GM12878 (cell line): ENCODE results near the gene KIF26A.

ENCODE experiments used
- CBFB ChIP-seq: IDR thresholded peaks from 2 replicates; pipeline ENCODE4 v1.6.1; 2016; ENCODE audit warnings: antibody characterized with exemption, low read depth
- CREB1 ChIP-seq: IDR thresholded peaks from 2 replicates; pipeline ENCODE4 v1.6.1; 2012; ENCODE audit warnings: low read depth, mild to moderate bottlenecking, inconsistent platforms
- EP300 ChIP-seq, 2 experiments: fragments of 150-350 bp in 1 of 2; IDR thresholded peaks; 2 replicates each; pipeline ENCODE4 v1.6.1; 2011 to 2012; ENCODE audit warnings: low read depth in 2 of 2, low read length in 2 of 2, borderline replicate concordance in 1 of 2, improper control_type of control experiment in 1 of 2, inconsistent platforms in 1 of 2; ENCODE audit not compliant: control insufficient read depth in 1 of 2
- IRF3 ChIP-seq: fragments of 450-650 bp; IDR thresholded peaks from 2 replicates; pipeline ENCODE4 v1.6.1; 2014; ENCODE audit warnings: mild to moderate bottlenecking
- MAX ChIP-seq: IDR thresholded peaks from 2 replicates; pipeline ENCODE4 v1.6.1; 2012; ENCODE audit warnings: low read depth, low read length, improper control_type of control experiment
- MEF2A ChIP-seq: IDR thresholded peaks from 2 replicates; pipeline ENCODE4 v1.6.1; 2011; ENCODE audit warnings: low read depth, mild to moderate bottlenecking, low read length, moderate library complexity; ENCODE audit not compliant: insufficient read depth
- POLR2A ChIP-seq: IDR thresholded peaks from 2 replicates; pipeline ENCODE4 v1.6.1; 2011; ENCODE audit warnings: low read depth, mild to moderate bottlenecking, low read length
- REST ChIP-seq: IDR thresholded peaks from 2 replicates; pipeline ENCODE4 v1.6.1; 2012; ENCODE audit warnings: mild to moderate bottlenecking, low read depth, low read length
- SMC3 ChIP-seq: IDR thresholded peaks from 2 replicates; pipeline ENCODE4 v1.6.1; 2011; ENCODE audit warnings: low read length, improper control_type of control experiment, borderline replicate concordance
- SP1 ChIP-seq: IDR thresholded peaks from one replicate; pipeline ENCODE4 v1.6.1; 2011; ENCODE audit warnings: low read depth, low read length
- ZBTB40 ChIP-seq: fragments of 450-650 bp; IDR thresholded peaks from 2 replicates; pipeline ENCODE4 v1.6.1; 2016; ENCODE audit warnings: mild to moderate bottlenecking, moderate library complexity, borderline replicate concordance
- TF ChIP-seq, protein P1 (sequence below), 3 experiments: IDR thresholded peaks in 2 of 3; conservative IDR thresholded peaks in 1 of 3; 2 replicates each; pipeline ENCODE4 v1.5.1; 2011; ENCODE audit warnings: low read depth in 3 of 3, low read length in 3 of 3, mild to moderate bottlenecking in 3 of 3, control low read depth in 2 of 3, moderate library complexity in 2 of 3, inconsistent platforms in 1 of 3, mixed read lengths in 1 of 3; ENCODE audit not compliant: control insufficient read depth in 2 of 3, insufficient read depth in 1 of 3; ENCODE audit errors: extremely low read depth in 1 of 3

- TF ChIP-seq CREB1 (no peak), MEF2A (no peak), CBFB (no peak), ZBTB40 (no peak), SP1 (no peak), POLR2A (no peak), EP300 (IDR thresholded peaks at IDR 0.05; ENCODE audit: borderline replicate concordance in 1 of 2, control insufficient read depth in 1 of 2, low read depth in 2 of 2, low read length in 2 of 2) (no peak), REST (no peak), MAX (no peak), SMC3 (no peak), IRF3 (no peak)
- TF ChIP-seq, protein P1, sequence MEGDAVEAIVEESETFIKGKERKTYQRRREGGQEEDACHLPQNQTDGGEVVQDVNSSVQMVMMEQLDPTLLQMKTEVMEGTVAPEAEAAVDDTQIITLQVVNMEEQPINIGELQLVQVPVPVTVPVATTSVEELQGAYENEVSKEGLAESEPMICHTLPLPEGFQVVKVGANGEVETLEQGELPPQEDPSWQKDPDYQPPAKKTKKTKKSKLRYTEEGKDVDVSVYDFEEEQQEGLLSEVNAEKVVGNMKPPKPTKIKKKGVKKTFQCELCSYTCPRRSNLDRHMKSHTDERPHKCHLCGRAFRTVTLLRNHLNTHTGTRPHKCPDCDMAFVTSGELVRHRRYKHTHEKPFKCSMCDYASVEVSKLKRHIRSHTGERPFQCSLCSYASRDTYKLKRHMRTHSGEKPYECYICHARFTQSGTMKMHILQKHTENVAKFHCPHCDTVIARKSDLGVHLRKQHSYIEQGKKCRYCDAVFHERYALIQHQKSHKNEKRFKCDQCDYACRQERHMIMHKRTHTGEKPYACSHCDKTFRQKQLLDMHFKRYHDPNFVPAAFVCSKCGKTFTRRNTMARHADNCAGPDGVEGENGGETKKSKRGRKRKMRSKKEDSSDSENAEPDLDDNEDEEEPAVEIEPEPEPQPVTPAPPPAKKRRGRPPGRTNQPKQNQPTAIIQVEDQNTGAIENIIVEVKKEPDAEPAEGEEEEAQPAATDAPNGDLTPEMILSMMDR (IDR thresholded peaks at IDR 0.05 in 2 of 3, conservative IDR thresholded peaks at IDR 0.05 in 1 of 3; ENCODE audit: control insufficient read depth in 2 of 3, extremely low read depth in 1 of 3, insufficient read depth in 1 of 3, low read depth in 3 of 3, low read length in 3 of 3): no peak
These were observed 18.7 kb upstream of the KIF26A start for GRCh38 chr14:104119488-104120251.
